DND-41 (cell line): ENCODE data around the gene PNPLA1.

Experiments
- EZH2 ChIP-seq: IDR thresholded peaks from 3 replicates; pipeline ENCODE4 v1.6.1; 2012; ENCODE audit warnings: borderline replicate concordance, low read depth, mild to moderate bottlenecking, moderate library complexity, low read length, inconsistent platforms; ENCODE audit not compliant: severe bottlenecking
- TF ChIP-seq, protein P1 (sequence below): IDR thresholded peaks from 2 replicates; pipeline ENCODE4 v1.5.1; 2012; ENCODE audit warnings: borderline replicate concordance, low read length, moderate library complexity, mild to moderate bottlenecking; ENCODE audit not compliant: poor library complexity, severe bottlenecking; ENCODE audit errors: extremely low read depth

DNA sequence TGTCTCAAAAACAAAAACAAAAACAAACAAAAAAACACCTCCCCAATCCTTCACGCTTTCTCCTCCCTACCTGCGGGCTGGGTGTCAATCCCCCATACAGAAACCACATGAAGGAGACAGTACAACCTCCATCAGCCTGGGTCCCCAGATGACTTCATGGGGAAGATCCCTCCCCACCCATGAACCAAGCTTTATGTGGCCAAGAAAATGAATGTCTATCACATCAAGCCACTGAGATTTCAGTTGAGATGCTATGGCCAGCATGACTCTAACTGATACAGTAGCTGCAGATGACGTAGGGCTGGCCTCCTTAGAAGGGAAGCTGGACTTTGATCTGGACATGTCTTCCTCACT lies 88.0 kb downstream of the PNPLA1 start:
- TF ChIP-seq, protein P1, sequence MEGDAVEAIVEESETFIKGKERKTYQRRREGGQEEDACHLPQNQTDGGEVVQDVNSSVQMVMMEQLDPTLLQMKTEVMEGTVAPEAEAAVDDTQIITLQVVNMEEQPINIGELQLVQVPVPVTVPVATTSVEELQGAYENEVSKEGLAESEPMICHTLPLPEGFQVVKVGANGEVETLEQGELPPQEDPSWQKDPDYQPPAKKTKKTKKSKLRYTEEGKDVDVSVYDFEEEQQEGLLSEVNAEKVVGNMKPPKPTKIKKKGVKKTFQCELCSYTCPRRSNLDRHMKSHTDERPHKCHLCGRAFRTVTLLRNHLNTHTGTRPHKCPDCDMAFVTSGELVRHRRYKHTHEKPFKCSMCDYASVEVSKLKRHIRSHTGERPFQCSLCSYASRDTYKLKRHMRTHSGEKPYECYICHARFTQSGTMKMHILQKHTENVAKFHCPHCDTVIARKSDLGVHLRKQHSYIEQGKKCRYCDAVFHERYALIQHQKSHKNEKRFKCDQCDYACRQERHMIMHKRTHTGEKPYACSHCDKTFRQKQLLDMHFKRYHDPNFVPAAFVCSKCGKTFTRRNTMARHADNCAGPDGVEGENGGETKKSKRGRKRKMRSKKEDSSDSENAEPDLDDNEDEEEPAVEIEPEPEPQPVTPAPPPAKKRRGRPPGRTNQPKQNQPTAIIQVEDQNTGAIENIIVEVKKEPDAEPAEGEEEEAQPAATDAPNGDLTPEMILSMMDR = no peak
- TF ChIP-seq EZH2 = no peak
